GM18505 (cell line): Measurements from ENCODE around the gene CDC25B.
"Not testable (repeated sequence)": the region's sequence is repeated elsewhere in the genome, so short reads cannot be mapped to it uniquely, and the experiment has no call there.

Source experiments
- ATAC-seq: cut with Tn5 transposase; IDR thresholded peaks from one replicate; pipeline ENCODE4 v1.9.1; 2021; ENCODE audit not compliant: unreplicated experiment
- POLR2A ChIP-seq: IDR thresholded peaks from 4 replicates; pipeline ENCODE4 v1.6.1; 2011; ENCODE audit warnings: borderline replicate concordance; ENCODE audit not compliant: insufficient read depth, insufficient read length; ENCODE audit errors: extremely low read depth

The CDC25B gene

DNA sequence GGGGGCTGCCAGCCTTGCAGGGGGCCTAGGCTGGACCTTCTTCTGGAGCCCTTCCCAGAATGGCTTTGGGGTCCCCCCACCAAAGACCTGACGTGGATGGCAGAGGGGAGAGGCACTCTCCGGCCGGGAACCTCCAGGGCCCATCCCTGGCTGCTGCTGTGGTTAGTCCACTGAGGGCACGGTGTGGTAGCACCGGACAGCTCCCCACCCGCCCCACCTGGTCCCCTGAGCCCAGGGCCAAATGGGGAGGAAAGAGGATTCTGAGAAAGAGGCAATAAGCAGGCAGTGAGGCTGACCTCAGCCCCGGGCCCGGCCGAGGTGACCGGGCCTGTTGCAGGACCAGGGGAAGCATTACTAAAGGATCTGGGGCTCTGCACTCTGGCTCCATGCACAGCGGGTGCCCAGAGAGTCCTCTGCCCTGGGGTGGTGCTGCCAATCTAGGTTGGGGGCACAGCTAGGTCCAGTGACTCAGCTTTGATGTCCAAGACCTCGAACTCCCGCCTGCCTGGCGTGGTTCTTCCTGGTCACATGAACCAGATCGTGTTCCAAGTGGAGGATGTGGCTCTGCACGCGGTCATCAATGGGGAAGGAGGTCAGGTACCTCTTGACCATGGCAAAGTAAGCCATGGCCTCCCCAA, 11.8 kb upstream of the CDC25B start:
- TF ChIP-seq POLR2A: no peak
- ATAC-seq: no peak

DNA sequence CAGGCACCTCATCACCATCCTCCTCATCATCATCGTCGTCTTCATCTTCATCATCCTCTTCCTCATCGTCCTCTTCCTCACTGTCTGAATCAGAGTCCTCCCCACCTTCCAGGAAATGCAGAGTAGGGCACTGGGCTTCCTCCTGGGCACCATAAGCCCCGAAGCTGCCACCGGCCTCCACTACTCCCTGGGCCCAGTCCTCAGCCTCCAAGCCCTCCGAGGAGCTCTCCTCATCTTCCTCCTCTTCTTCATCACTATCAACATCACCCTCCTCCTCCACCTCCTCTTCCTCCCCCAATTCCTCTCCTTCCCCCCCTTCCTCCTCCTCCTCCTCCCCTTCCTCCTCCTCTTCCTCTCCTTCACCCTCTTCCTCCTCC, 11.3 kb upstream of the CDC25B start:
- no peak for TF ChIP-seq POLR2A
- ATAC-seq: no peak

DNA sequence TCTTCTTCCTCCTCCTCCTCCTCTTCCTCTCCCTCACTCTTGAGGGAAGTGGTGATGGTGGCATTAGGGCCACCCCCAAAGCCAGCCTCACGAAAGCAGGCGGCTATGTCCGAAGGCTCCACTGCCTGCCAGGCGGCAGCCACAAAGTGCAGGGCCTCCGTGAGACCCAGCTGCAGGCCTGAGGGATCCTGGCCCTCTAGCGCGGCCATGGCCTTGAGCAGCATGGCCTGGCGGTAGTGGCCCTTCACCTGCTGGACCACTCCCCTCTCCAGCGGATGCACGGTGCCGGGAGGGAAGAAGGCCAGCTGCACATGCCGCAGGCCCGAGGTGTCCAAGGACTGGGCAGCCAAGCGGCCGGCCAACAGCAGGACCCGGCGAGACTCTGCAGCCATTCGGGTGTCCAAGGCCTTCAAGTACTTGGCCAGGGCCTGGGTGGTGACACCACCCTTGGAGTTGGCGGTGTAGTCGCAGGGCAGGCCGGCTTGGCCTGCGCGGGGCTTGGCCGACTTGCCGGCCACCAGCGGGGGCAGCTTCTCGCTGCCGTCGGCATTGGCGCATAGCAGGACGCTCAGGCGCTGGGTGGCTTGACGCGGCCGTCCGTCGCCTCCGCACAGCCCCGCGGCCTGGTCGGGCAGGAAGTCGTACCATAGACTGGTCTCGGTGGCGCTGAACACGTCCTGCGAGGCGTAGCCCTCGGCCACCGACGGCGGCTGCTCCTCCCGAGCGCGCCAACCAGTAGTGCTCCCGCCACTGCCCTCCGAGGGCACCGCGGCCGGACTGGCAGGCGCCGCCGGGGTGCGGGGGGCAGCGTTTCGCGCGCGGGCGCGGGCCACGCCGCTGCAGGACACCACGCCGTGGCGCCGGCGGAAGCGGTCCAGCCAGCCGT, 10.6 kb upstream of the CDC25B start:
- ATAC-seq: no peak
- TF ChIP-seq POLR2A: no peak

DNA sequence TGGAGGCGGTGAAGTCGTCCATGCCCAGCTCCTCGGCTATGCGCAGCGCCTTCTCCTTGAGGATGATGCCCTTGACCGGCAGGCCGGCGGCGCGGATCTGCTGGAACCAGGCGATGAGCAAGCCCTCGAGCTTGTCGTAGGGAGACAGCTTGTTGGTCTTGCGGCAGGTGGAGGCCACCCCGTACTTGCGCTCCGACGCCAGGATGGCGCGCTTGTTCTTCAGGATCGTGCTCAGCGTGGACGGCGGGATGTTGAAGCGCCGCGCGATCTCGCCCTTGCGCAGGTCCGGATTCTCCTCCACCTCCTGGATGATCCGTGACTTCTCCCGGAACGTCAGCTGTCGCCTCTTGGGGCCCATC, 10.0 kb upstream of the CDC25B start:
- TF ChIP-seq POLR2A: no peak
- peak; percentile 21 for ATAC-seq

DNA sequence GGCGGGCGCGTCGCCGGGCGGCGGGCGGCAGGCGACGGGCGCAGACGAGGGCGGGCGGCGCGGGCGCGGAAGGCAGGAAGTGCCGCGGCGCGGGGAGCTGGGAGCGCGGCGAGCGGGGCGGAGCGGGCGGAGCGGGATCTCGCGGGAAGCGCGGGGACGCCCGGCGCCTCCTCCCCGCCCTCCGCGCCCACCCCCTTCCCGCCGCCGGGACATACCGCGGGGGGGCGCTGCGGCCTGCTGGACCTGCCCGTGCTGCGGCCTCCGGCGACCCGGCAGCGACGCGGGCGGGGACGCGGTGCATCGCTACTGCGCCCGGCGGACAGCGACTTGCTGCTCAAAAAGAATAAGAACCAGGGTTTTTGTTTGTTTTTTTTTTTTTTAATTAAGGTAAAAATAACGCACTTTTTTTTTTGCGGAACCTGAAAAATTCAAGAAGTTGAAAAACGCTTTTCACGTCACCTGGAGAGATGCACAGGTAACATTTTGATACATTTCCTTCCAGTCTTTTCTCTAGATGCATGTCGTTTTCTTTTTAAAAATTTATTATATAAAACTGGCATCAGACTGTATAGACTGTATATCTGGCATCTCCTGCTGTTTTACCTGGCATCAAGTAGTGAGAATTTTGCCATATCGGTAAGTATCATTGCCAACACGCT, 9.3 kb upstream of the CDC25B start, which contains the start of gene CENPB:
TSS of gene CENPB (minus strand) at position 76 of the 659 bp plus-strand sequence. CDS start 257 bp downstream, outside the sequence.
- TF ChIP-seq POLR2A: peak; percentile 49
- peak; percentile 83 for ATAC-seq

DNA sequence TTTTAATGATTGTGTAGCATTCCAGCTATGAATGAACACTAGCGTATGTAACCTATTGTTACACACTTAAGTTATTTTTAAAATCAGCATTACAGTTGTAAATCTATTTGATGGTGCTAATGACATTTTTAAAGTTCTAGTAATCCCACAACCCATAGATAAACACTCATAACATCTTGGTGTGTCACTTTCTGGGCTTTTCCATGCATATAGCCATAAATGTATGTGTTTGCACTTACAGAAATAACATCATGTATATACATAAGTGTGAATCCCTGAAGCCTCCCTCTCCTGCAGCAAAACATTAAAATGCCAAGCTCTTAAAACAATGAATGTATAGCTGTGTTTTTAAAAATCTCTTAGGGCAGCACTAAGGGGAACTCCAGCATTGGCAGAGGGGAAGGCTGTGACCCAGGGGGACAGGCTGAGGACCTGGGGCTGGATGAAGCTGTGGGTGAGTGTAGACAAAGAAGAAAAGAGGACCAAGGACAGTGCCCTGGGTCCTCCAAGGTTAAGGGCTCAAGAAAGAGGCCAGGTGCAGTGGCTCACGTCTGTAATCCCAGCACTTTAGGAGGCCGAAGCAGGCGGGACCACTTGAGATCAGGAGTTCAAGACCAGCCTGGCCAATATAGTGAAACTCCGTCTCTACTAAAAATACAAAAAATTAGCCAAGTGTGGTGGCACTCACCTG, 8.6 kb upstream of the CDC25B start:
- no peak for TF ChIP-seq POLR2A
- ATAC-seq: no peak

DNA sequence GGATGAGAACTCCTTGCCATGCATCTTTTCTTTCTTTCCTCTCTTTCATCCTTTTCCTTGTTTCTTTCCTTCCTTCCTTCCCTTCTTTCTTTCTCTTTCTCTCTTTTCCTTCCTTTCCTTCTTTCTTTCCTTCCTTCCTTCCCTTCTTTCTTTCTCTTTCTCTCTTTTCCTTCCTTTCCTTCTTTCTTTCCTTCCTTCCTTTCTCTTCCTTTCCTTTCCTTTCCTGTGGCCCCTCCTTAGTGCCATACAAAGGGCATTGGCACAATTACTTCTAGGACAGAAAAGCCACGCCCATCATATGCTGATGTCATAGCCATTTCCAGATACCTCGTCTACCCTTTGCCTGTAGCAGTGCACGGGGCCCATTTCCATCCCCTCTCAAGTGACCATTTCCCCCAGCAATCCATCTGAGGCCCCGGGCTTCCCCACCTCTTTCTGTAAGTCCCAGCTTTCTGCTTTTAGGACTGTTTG, 7.4 kb upstream of the CDC25B start:
- no peak for ATAC-seq
- no peak for TF ChIP-seq POLR2A

DNA sequence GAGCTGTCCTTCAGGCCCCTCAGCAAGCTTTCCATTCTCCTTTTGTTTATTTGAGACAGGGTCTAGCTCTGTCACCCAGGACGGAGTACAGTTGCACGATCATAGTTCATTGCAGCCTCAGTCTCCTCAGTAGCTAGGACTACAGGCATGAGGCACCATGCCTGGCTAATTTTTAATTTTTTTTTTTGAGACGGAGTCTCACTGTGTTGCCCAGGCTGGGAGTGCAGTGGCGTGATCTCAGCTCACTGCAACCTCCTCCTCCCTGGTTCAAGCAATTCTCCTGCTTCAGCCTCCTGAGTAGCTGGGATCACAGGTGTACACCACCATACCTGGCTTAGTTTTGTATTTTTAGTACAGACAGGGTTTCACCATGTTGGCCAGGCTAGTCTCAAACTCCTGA, 6.9 kb upstream of the CDC25B start:
- not testable (repeated sequence) for ATAC-seq

DNA sequence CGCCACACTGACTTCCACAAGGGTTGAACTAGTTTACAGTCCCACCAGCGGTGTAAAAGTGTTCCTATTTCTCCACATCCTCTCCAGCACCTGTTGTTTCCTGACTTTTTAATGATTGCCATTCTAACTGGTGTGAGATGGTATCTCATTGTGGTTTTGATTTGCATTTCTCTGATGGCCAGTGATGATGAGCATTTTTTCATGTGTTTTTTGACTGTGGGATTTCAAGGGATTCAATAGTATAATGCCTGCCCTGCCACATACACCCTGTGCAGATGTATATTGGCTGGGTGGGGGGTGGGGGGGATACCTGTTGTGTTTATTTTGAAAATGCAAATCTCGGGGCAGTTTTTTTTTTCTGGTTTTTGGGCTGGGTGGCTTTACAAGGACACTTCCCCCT, 1.9 kb upstream of the CDC25B start:
- ATAC-seq: not testable (repeated sequence)

DNA sequence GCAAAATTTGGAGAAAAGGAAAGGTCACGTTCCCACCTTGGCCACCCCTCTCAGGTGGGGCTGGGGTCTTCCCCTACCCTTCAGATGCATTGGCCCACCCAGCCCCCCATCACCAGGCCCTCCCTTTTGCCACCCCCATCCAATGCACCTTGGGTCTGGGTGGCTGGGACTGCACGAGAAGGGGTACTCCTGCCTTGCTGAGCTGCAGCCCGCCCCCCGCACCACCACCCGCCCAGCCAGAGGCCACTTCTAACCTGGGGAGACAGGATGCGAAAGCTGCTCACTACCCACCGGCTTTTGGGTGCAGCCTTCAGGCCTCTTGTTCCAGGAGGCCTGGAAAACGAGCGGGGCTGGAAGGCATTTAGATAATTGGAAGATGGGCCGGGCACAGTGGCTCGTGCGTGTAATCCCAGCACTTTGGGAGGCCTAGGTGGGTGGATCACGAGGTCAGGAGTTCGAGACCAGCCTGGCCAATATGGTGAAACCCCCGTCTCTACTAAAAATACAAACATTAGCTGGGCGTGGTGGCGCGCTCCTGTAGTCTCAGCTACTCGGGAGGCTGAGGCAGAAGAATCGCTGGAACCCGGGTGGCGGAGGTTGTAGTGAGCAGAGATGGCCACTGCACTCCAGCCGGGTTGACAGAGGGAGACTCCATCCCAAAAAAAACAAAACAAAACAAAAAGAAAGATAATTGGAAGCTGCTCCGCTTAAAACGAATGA, 1.2 kb upstream of the CDC25B start:
- no peak for TF ChIP-seq POLR2A
- no peak for ATAC-seq

DNA sequence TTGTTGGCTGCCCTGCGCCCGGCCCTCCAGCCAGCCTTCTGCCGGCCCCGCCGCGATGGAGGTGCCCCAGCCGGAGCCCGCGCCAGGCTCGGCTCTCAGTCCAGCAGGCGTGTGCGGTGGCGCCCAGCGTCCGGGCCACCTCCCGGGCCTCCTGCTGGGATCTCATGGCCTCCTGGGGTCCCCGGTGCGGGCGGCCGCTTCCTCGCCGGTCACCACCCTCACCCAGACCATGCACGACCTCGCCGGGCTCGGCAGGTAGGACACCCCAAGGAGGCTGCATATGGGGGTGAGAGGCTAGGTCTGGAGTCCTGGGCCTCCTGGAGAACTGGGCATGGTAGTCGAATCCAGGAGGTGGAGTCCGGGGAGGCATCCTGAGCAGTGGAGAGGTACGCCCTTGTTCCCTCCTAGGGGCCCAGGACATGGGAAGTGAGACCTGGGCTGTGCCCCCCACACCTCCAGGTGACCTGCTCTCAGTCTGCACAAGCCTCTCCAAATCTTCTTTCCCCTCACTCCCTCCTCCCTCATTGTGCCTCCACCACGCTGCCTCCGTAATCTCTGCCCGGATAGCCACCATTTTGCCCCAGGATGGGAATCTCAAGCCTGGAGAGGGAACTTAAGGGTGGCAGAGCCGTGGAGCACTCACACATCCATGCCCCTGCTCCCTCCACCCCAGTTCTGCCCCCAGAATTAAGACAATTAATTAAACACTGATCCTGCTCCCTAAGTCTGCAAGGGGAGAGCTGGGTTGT, 541 bp downstream of the CDC25B start:
- peak; percentile 1 for ATAC-seq
- no peak for TF ChIP-seq POLR2A

DNA sequence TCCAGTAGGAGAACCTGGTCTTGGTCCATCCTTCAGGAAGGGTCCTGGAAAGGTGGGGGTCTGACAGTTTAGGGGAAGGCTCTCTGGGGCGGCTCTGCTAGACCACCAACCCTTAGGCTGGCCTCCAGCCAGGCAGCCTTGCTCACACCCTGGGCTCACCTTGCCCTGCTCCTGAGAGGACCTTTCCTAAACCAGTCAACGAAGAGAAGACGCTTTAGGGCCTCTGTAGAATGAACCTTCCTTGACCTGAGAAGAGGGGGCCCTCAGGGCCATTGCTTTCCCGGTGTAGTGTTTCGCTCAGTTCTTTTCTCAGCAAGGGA, 1.1 kb downstream of the CDC25B start:
- ATAC-seq: no peak

More for the DNA sequence above, 1.1 kb downstream of the CDC25B start:
- TF ChIP-seq POLR2A: no peak
